GM15510 (cell line): Measurements from ENCODE around the gene UTS2R.

Source experiments
- POLR2A ChIP-seq: IDR thresholded peaks from 3 replicates; pipeline ENCODE4 v1.6.1; 2011; ENCODE audit warnings: borderline replicate concordance; ENCODE audit not compliant: insufficient read length; ENCODE audit errors: extremely low read depth

The UTS2R gene

DNA sequence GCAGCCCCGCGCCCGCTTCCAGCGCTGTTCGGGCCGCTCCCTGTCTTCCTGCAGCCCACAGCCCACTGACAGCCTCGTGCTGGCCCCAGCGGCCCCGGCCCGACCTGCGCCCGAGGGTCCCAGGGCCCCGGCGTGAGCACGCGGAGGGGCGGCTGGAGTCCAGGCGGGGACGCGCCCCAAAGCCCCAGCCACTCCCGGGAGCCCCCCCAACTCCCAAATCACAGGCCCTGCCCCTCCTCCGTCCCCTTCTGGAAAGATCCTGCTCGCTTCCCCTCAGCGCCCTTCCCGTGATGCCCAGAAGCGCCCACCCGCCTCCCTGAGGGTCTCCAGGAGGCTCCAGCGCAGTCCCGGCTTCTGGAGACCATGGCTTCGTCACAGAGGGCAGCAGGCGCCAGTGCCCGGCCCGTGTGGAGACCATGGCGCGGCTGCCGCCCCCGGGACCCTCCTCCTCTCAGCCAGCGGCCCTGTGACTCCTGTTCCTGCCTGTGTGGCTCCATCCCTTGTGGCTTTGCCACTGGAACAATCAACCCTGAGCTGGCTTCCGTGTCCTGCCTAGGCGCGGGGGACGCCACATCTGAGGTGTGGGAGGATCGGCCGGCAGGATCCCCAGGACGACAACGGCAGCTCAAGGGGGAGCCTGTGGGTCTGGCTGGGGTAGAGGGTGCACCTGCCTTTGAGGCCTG is 3.9 kb downstream of the UTS2R start:
- TF ChIP-seq POLR2A: no peak

GRCh38 chr17:82376042-82376730 is 4.6 kb downstream of the UTS2R start:
- no peak for TF ChIP-seq POLR2A

DNA sequence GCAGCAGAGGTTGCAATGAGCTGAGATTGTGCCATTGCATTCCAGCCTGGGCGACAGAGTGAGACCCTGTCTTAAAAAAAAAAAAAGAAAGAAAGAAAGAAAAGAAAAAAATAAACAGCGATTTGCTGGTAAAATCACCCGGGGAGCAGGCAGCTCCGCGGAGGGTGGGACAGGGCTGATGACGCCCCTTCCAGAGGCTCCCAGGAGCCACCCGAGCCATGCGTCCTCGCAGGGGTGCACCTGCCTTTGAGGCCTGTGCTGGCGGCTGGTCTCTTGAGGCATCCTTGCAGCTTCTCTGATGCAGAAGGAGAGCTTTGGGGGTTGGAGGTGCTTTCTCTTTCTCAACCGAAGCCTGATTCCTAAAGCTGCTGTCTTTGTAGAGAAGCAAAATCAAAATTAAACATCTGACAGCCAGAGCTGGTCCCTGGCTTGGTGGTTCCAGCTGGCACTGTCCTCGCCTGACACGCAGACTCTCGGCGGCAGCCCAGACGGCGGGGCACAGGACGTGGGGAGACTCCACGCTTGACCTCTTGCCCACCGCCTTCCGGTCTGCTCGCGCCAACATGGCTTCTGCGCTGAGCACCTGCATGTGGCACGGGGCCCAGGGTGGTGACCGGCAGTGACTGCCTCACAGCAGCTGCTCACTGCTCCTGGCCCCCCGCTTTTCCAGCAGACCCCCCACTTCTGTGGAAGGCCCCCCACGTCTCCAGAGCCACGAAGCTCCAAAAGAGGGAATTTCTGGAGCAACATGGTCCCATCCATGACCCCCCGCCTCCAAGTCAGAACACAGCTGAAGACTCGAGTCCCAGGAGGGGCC is 6.6 kb downstream of the UTS2R start:
- no peak for TF ChIP-seq POLR2A

DNA sequence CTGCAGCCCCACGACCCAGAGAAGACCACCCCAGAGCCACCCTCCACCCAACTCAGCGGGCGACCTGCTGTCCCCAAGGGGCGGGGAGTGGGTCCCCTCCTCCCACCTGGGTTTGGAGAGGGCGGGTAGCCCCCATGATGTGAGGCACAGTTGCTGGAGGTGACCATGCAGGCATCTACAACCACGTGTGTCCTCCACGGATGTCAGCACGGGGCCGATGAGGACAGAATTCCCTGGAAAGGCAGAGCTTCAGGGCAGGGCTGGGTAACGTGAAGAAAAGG is 7.1 kb downstream of the UTS2R start:
- TF ChIP-seq POLR2A: no peak

- TF ChIP-seq POLR2A: no peak
Measured at GRCh38 chr17:82380860-82381702, 9.5 kb downstream of the UTS2R start.

DNA sequence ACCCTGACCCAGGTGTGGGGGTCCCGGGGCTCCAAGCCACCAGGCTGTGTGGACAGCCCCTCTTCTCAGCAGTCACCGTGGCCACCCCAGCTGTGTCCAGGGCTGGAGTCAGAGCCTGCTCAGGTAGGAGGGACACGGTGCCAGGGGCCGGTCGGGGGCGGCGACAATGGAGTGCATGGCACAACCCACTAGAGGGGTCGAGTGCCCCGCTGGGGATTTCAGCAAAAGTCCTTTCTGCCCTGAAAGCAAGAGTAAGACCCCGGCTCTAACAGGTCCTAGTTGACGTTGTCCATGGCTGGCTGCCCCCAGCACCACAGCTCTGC is 11.3 kb downstream of the UTS2R start:
- no peak for TF ChIP-seq POLR2A

GRCh38 chr17:82383411-82383810 is 11.8 kb downstream of the UTS2R start:
- no peak for TF ChIP-seq POLR2A

DNA sequence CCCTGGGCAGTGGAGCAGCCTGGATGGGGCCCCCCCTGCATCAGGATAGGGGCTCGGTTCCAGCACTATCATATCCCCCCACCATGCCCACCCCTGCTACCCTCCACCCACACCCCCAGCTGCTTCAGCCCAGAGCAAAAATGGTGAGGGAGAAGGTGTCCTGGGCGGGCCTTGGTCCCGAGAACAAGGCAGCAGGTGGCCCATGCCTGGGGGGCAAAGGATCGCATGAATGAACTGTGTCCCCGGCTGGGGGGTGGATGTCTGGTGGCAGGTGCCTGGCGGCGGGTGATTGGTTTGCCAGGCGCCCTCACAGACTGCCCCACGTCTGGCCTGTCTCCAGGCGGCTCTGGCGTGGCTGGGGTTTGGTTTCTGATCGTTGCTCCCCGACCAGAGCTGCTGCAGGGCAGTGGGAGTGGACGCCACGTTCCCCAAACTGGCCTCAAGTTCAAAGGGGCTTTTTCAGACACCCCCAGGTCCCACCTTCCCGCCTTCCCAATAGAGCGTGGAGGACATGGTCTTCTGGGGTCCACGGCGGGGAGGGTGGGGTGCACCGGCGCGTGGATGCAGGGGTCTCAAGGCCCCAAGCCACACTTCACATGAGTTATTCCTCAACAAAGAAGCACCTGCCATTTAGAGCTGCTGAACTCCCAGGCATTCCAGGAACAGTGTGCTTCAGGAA is 12.6 kb downstream of the UTS2R start:
- TF ChIP-seq POLR2A: no peak

DNA sequence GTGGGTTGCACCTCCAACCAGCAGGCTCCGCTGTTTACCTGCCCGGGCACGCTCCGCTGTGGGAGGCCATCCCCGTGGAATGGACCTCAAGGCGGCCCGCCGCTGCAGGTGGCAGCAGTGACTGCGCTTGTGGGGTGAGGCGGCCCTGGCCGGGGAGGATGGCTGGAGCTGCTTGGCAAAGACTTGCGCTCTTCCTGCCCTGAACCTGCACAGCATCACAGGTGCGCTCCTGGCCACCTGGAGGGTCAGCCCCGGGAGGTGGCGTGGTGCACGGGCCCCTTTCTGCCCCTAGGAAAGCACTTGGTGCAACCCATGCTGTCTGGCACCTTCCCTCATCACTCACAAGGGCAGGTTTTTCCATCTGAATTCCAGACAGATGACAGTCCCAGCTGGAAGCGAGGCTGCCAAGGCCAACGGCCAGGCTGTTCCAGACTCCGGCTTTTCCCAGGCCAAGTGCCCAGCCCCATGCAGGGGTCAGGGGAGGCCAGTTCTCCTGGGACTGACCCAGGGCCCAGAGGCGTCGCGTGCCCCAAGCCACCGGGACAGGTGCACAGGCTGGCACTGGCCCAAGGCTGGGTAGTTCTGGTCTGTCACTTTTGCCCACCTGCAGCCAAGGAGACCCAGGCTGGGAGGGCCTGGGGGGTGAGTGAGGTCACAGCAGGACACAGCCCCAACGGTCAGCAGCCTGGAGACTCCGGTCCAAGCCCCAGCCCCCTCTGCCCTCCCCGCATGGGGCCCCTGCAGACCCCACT is 13.3 kb downstream of the UTS2R start:
- no peak for TF ChIP-seq POLR2A

- TF ChIP-seq POLR2A: no peak
Measured at GRCh38 chr17:82385559-82386254, 14.1 kb downstream of the UTS2R start.

- TF ChIP-seq POLR2A: no peak
Measured at GRCh38 chr17:82386255-82386831, 14.8 kb downstream of the UTS2R start.

- no peak for TF ChIP-seq POLR2A
Measured at GRCh38 chr17:82386881-82387704, 15.5 kb downstream of the UTS2R start.
